ENCODE results near the gene KIAA1958. TPM values are rescaled to one million over a fixed set of nuclear protein-coding genes. Genes with fewer than 3 reads are reported as not detected.
A peak's percentile ranks its signal among the peaks of the same experiment; 100 is the strongest.

Gene KIAA1958
- total and polyA plus RNA-seq, 2 donors from 2014 or later, result 2.6 to 15.3 TPM

GRCh38 chr9:112569186-112569585 is 82.6 kb downstream of the KIAA1958 start:
- no peak overlapping the region for H3K9ac ChIP-seq (ENCODE audit: low read length in 3 of 3)
- no peak overlapping the region for H3K4me3 ChIP-seq (ENCODE audit: low read length in 3 of 3)
- no peak overlapping the region for H3K27ac ChIP-seq (ENCODE audit: low read depth in 2 of 2, low read length in 2 of 2)
- H3K27me3 ChIP-seq (ENCODE audit: control insufficient read depth, insufficient read depth, low read length), result no peaks in the 10 kb centered on the region
- no peaks in the 10 kb centered on the region for H3K9me3 ChIP-seq (ENCODE audit: control insufficient read depth in 2 of 3, insufficient read depth in 1 of 3, low read length in 3 of 3)
- DNase-seq (no peak), FAIRE-seq (no peak)
- peaks cover 0 to 24% (median 9%) of the 10 kb centered on the region in 3 donors for H3K4me1 ChIP-seq (ENCODE audit: control insufficient read depth in 2 of 3, insufficient read depth in 2 of 3, low read depth in 1 of 3, low read length in 3 of 3)
- no peaks in the 10 kb centered on the region for H3K36me3 ChIP-seq (ENCODE audit: control insufficient read depth in 2 of 3, insufficient read depth in 3 of 3, low read length in 3 of 3)
- intact Hi-C loops (cut with DNase I), result no loop called here
- TF ChIP-seq CTCF (IDR thresholded peaks at IDR 0.05; ENCODE audit: borderline replicate concordance, extremely low read depth, insufficient read depth), result no peak

GRCh38 chr9:112570671-112571167 is 84.1 kb downstream of the KIAA1958 start:
- H3K9ac ChIP-seq (ENCODE audit: low read length in 3 of 3), result no peak overlapping the region
- intact Hi-C loops (cut with DNase I), result no loop called here
- TF ChIP-seq CTCF (IDR thresholded peaks at IDR 0.05; ENCODE audit: borderline replicate concordance, extremely low read depth, insufficient read depth), result no peak
- peaks cover 0 to 24% (median 9%) of the 10 kb centered on the region in 3 donors for H3K4me1 ChIP-seq (ENCODE audit: control insufficient read depth in 2 of 3, insufficient read depth in 2 of 3, low read depth in 1 of 3, low read length in 3 of 3)
- H3K9me3 ChIP-seq (ENCODE audit: control insufficient read depth in 2 of 3, insufficient read depth in 1 of 3, low read length in 3 of 3), result no peaks in the 10 kb centered on the region
- FAIRE-seq (no peak), DNase-seq (peak in 2 of 5 donors; percentile 37 to 74)
- H3K36me3 ChIP-seq (ENCODE audit: control insufficient read depth in 2 of 3, insufficient read depth in 3 of 3, low read length in 3 of 3), result peaks cover 0 to 11% (median 8%) of the 10 kb centered on the region in 3 donors
- H3K4me3 ChIP-seq (ENCODE audit: low read length in 3 of 3), result no peak overlapping the region
- peak overlapping the region; percentile 25 to 27 for H3K27ac ChIP-seq (ENCODE audit: low read depth in 2 of 2, low read length in 2 of 2)
- H3K27me3 ChIP-seq (ENCODE audit: control insufficient read depth, insufficient read depth, low read length), result no peaks in the 10 kb centered on the region

- no peaks in the 10 kb centered on the region for H3K27me3 ChIP-seq (ENCODE audit: control insufficient read depth, insufficient read depth, low read length)
- peaks cover 0 to 24% (median 9%) of the 10 kb centered on the region in 3 donors for H3K4me1 ChIP-seq (ENCODE audit: control insufficient read depth in 2 of 3, insufficient read depth in 2 of 3, low read depth in 1 of 3, low read length in 3 of 3)
- peak overlapping the region in 1 of 2 donors; percentile 25 for H3K27ac ChIP-seq (ENCODE audit: low read depth in 2 of 2, low read length in 2 of 2)
- no peak for TF ChIP-seq CTCF (IDR thresholded peaks at IDR 0.05; ENCODE audit: borderline replicate concordance, extremely low read depth, insufficient read depth)
- no peak overlapping the region for H3K4me3 ChIP-seq (ENCODE audit: low read length in 3 of 3)
- intact Hi-C loops (cut with DNase I), result no loop called here
- peak in 4 of 5 donors; percentile 55 to 84 (median 74) for DNase-seq
- H3K9me3 ChIP-seq (ENCODE audit: control insufficient read depth in 2 of 3, insufficient read depth in 1 of 3, low read length in 3 of 3), result no peaks in the 10 kb centered on the region
- H3K9ac ChIP-seq (ENCODE audit: low read length in 3 of 3), result no peak overlapping the region
- H3K36me3 ChIP-seq (ENCODE audit: control insufficient read depth in 2 of 3, insufficient read depth in 3 of 3, low read length in 3 of 3), result peaks cover 0 to 11% (median 8%) of the 10 kb centered on the region in 3 donors
- FAIRE-seq, result peak; percentile 87
These were observed 85.2 kb downstream of the KIAA1958 start for GRCh38 chr9:112571624-112572355.
